Heart left ventricle (tissue), 16 donors: ENCODE data around the gene SULT1A3. TPM values are rescaled to one million over a fixed set of nuclear protein-coding genes. Genes with fewer than 3 reads are reported as not detected.
A peak's percentile ranks its signal among the peaks of the same experiment; 100 is the strongest.
"Not testable (repeated sequence)": the region's sequence is repeated elsewhere in the genome, so short reads cannot be mapped to it uniquely, and the experiment has no call there.

Experiments
- ATAC-seq, 4 donors: fragments of 200-7000 bp; cut with Tn5 transposase; one replicate each; pipeline ENCODE4 v1.9.1; 2020 to 2022; ENCODE audit warnings: moderate library complexity in 4 of 4, mild to moderate bottlenecking in 3 of 4, moderate number of reproducible peaks in 1 of 4
- DNase-seq, 5 donors: peaks; one replicate each; pipeline ENCODE4 v3.0.0-alpha.2; 2020
- H3K27ac ChIP-seq, 12 donors: fragments of 200-600 bp; sonication (generic) in 4 of 12; one replicate each; pipeline versions ENCODE4 v1.5.0 to v1.8.0; 2016 to 2022; ENCODE audit warnings: mild to moderate bottlenecking in 2 of 12
- H3K27me3 ChIP-seq, 9 donors: fragments of 200-600 bp; sonication (generic) in 2 of 9; one replicate each; pipeline versions ENCODE4 v1.5.1 to v1.8.0; 2016 to 2022; ENCODE audit warnings: mild to moderate bottlenecking in 3 of 9
- H3K36me3 ChIP-seq, 9 donors: fragments of 200-600 bp; sonication (generic) in 2 of 9; one replicate each; pipeline versions ENCODE4 v1.5.0 to v1.8.0; 2018 to 2022; ENCODE audit warnings: mild to moderate bottlenecking in 2 of 9
- H3K4me1 ChIP-seq, 12 donors: fragments of 200-600 bp; sonication (generic) in 4 of 12; one replicate each; pipeline versions ENCODE4 v1.5.0 to v1.8.0; 2016 to 2022; ENCODE audit warnings: mild to moderate bottlenecking in 3 of 12
- H3K4me3 ChIP-seq, 12 donors: fragments of 200-600 bp; sonication (generic) in 4 of 12; one replicate each; pipeline versions ENCODE4 v1.5.0 to v1.8.0; 2017 to 2022; ENCODE audit warnings: mild to moderate bottlenecking in 9 of 12, moderate library complexity in 4 of 12
- H3K9me3 ChIP-seq, 12 donors: fragments of 200-600 bp; sonication (generic) in 4 of 12; one replicate each; pipeline versions ENCODE4 v1.5.0 to v1.8.0; 2016 to 2022; ENCODE audit warnings: mild to moderate bottlenecking in 1 of 12
- CTCF ChIP-seq, 12 donors: fragments of 200-600 bp; sonication (generic) in 4 of 12; IDR thresholded peaks; one replicate each; pipeline versions ENCODE4 v1.5.0 to v1.8.0; 2018 to 2022; ENCODE audit warnings: antibody characterized with exemption in 12 of 12, mild to moderate bottlenecking in 5 of 12
- POLR2A ChIP-seq, 2 donors: fragments of 450-650 bp; IDR thresholded peaks; one replicate each; pipeline ENCODE4 v1.6.1; 2017; ENCODE audit warnings: antibody characterized with exemption in 2 of 2, mild to moderate bottlenecking in 2 of 2, moderate library complexity in 2 of 2
- WGBS, 4 donors: extraction: QIAGEN DNeasy Blood & Tissue Kit in 2 of 4; methylation state at CpG; one replicate each; pipeline versions ENCODE4 v1.1.5 to v1.1.7; 2013 to 2018; 5-methylcytosine and 5-hydroxymethylcytosine counted together
- intact Hi-C, 10 donors: fragments of 100-400 bp; cut with DNase I; formaldehyde crosslinking; loops; one replicate each; pipeline versions ENCODE4 v1.11.1 to v1.14.2; 2022
- polyA plus RNA-seq, 2 donors: library from polyadenylated mRNA; stranded (reverse); fragments of 200-250 nt; gene quantifications; one replicate each; pipeline ENCODE4 v1.2.3, GENCODE V29; 2013
- total RNA-seq, 9 donors: library from RNA; depleted of rRNA in 2 of 9; stranded (reverse); fragments of >200 nt in 2 of 9; fragmentation: NEBNext Ultra II Directional in 3 of 9; extraction: Animal tissue kit (Norgen Biotek cat#: 25700) in 3 of 9; gene quantifications; one replicate each; pipeline versions ENCODE4 v1.1.0 to v1.2.4, GENCODE V29; 2016 to 2023
- donor health status: ischemic (EF 13 %, LVEDD 7.1; RV severe dilation, severe dysfunction).
- donor health status: healthy with polysubstance abuse.
- donor health status: DM: no; HTN: yes; CAD: no.
- donor health status: DM: no; HTN: no; CAD: no.
- donor health status: ischemic (EF 25% LVEDD 6.9; RV normal size, moderate dysfunction).
- donor health status: ischemic (EF 25% LVEDD 5.7; RV mildly dilated, moderate dysfunction).
- donor health status: healthy.
- donor health status: DM: yes; HTN: yes; CAD: no.
- donor health status: ischemic (EF 35%, LVEDD 5.7; RV mildly dilated, moderate dysfunction).
- donor health status: nonischemic (EF 11% LVEDD 7.7; RV severe dilation, severe dysfunction).
- donor health status: DM: yes; HTN: yes; CAD: no.
- donor health status: PGD.
- donor health status: ischemic (EF 29% LVEDD 5.4; RV normal size, mild dysfunction).
- donor health status: nonischemic (EF 23%, LVEDD 6.1; RV moderate dilation, normal function).

The SULT1A3 gene
- total and polyA plus RNA-seq, 11 donors = 1.2 to 14.9 (median 9.7) TPM

DNA sequence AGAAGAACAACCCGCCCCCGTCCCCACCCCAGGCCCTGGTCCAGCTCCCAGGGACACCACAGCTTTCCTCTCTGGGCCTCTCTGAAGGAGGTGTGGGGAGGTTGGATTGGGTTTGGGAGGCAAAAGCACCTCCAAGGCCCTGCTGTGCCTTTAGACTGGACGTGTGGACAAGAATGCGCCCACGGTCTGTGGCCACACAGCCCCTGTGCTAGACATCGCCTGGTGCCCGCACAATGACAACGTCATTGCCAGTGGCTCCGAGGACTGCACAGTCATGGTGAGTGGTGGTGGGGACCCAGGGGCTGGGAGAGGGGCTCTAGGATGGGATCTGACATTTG is 12.6 kb upstream of the SULT1A3 start:
- Histone ChIP-seq H3K4me1 (peaks cover 0 to 40% (median 11%) of the 10 kb centered on the region in 12 donors), H3K27me3 (no peaks in the 10 kb centered on the region), H3K9me3 (no peaks in the 10 kb centered on the region), H3K27ac (peak overlapping the region in 4 of 12 donors; percentile 13 to 91 (median 46)), H3K36me3 (peaks cover 0 to 22% (median 0%) of the 10 kb centered on the region in 9 donors), H3K4me3 (peak overlapping the region in 4 of 12 donors; percentile 12 to 92 (median 42))
- 85 to 94% (median 87%) methylated on average over 9 of the region's 9 CpGs for WGBS, 4 donors
- TF ChIP-seq POLR2A (IDR thresholded peaks at IDR 0.05) (no peak), CTCF (IDR thresholded peaks at IDR 0.05) (no peak)
- intact Hi-C loops = no loop called here
- DNase-seq = peak in 1 of 5 donors; percentile 55
- ATAC-seq = no peak

DNA sequence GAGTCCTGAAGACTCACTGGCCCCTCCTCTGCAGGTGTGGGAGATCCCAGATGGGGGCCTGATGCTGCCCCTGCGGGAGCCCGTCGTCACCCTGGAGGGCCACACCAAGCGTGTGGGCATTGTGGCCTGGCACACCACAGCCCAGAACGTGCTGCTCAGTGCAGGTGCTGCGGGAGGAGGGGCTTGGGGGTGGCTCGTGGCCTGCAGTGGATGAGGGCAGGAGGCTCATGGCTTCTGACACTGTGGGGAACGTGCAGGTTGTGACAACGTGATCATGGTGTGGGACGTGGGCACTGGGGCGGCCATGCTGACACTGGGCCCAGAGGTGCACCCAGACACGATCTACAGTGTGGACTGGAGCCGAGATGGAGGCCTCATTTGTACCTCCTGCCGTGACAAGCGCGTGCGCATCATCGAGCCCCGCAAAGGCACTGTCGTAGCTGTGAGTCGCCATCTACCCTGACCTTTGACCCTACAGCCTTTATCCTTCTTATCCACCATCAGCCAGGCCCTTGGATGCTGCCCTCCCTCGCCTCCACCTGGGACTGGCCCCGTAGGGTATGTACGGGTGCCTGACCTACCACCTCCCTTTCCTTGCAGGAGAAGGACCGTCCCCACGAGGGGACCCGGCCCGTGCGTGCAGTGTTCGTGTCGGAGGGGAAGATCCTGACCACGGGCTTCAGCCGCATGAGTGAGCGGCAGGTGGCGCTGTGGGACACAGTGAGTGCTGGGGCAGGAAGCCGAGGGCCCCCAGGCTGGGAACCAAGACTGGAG is 12.1 kb upstream of the SULT1A3 start:
- Histone ChIP-seq H3K27me3 (no peaks in the 10 kb centered on the region), H3K4me1 (peaks cover 0 to 40% (median 11%) of the 10 kb centered on the region in 12 donors), H3K9me3 (no peaks in the 10 kb centered on the region), H3K36me3 (peaks cover 0 to 22% (median 0%) of the 10 kb centered on the region in 9 donors), H3K4me3 (peak overlapping the region in 1 of 12 donors; percentile 73), H3K27ac (peak overlapping the region in 2 of 12 donors; percentile 57 to 91)
- ATAC-seq = no peak
- TF ChIP-seq POLR2A (IDR thresholded peaks at IDR 0.05) (no peak), CTCF (IDR thresholded peaks at IDR 0.05) (peak; percentile 45 to 85 (median 62))
- 61 to 64% (median 62%) methylated on average over 23 to 36 of the region's 36 CpGs for WGBS, 4 donors
- DNase-seq = peak; percentile 64 to 90 (median 72)
- intact Hi-C loops = no loop called here

DNA sequence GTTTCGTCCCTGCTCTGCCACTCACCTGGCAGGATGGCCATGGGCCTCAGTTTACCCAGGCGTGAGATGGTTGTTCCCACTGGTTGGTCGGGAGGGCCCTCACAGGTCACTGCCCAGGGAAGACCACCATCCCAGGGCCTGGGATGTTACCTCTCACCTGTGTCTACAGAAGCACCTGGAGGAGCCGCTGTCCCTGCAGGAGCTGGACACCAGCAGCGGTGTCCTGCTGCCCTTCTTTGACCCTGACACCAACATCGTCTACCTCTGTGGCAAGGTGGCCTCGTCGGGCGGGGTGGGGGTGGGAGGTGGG is 11.5 kb upstream of the SULT1A3 start:
- TF ChIP-seq CTCF (IDR thresholded peaks at IDR 0.05) = peak in 1 of 12 donors; percentile 2
- TF ChIP-seq POLR2A (IDR thresholded peaks at IDR 0.05) = no peak
- peak overlapping the region in 1 of 12 donors; percentile 73 for H3K4me3 ChIP-seq
- DNase-seq (no peak), ATAC-seq (no peak)
- WGBS, 4 donors = 75 to 85% (median 80%) methylated on average over 4 to 9 of the region's 9 CpGs; no CpG with 5 or more reads in 1 of the 4 donors
- no peaks in the 10 kb centered on the region for H3K9me3 ChIP-seq
- peaks cover 0 to 34% (median 10%) of the 10 kb centered on the region in 12 donors for H3K4me1 ChIP-seq
- H3K27ac ChIP-seq = peak overlapping the region in 1 of 12 donors; percentile 91
- intact Hi-C loops = no loop called here
- no peaks in the 10 kb centered on the region for H3K27me3 ChIP-seq
- H3K36me3 ChIP-seq = peaks cover 0 to 22% (median 0%) of the 10 kb centered on the region in 9 donors

DNA sequence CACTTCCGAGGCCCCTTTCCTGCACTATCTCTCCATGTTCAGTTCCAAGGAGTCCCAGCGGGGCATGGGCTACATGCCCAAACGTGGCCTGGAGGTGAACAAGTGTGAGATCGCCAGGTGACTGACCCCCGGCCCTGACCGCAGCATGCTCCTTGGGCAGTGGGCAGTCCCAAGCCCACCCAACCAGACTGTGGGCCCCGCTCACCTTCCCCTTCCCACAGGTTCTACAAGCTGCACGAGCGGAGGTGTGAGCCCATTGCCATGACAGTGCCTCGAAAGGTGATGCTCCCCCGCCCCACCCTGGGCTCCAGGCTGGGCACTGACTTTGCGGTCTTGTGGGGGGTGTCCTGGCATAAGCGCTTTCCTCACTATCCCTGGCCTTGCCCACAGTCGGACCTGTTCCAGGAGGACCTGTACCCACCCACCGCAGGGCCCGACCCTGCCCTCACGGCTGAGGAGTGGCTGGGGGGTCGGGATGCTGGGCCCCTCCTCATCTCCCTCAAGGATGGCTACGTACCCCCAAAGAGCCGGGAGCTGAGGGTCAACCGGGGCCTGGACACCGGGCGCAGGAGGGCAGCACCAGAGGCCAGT is 11.0 kb upstream of the SULT1A3 start:
- ATAC-seq (no peak), DNase-seq (peak in 1 of 5 donors; percentile 62)
- TF ChIP-seq CTCF (IDR thresholded peaks at IDR 0.05) (no peak), POLR2A (IDR thresholded peaks at IDR 0.05) (no peak)
- Histone ChIP-seq H3K4me1 (peaks cover 0 to 31% (median 9%) of the 10 kb centered on the region in 12 donors), H3K4me3 (peak overlapping the region in 1 of 12 donors; percentile 73), H3K36me3 (peaks cover 0 to 22% (median 0%) of the 10 kb centered on the region in 9 donors), H3K27ac (peak overlapping the region in 1 of 12 donors; percentile 91), H3K9me3 (no peaks in the 10 kb centered on the region), H3K27me3 (no peaks in the 10 kb centered on the region)
- WGBS, 4 donors = 93 to 96% (median 94%) methylated on average over 9 to 23 of the region's 23 CpGs
- intact Hi-C loops = no loop called here

DNA sequence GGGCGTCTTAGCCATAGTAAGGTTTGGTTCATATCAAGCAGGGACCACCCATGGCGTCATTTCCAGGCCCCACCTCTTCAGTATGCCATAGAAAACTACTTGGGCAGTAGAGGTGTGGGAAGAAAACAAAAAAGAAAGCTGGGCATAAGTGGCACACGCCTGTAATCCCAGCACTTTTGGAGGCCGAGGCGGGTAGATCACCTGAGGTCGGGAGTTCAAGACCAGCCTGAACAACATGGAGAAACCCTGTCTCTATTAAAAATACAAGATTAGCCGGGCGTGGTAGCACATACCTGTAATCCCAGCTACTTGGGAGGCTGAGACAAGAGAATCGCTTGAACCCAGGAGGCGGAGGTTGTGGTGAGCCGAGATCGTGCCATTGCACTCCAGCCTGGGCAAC is 7.9 kb upstream of the SULT1A3 start:
- intact Hi-C loops, ATAC-seq, H3K9me3 ChIP-seq, H3K27me3 ChIP-seq, H3K27ac ChIP-seq, DNase-seq, H3K4me3 ChIP-seq: not testable (repeated sequence)
- H3K36me3 ChIP-seq = peaks cover 0 to 21% (median 0%) of the 10 kb centered on the region in 9 donors
- WGBS, 4 donors = 90 to 100% (median 92%) methylated on average over 4 to 6 of the region's 12 CpGs
- peaks cover 0 to 21% (median 1%) of the 10 kb centered on the region in 12 donors for H3K4me1 ChIP-seq

GRCh38 chr16:30193098-30193497 is 6.0 kb upstream of the SULT1A3 start:
- H3K27me3 ChIP-seq, intact Hi-C loops, H3K9me3 ChIP-seq, H3K36me3 ChIP-seq, DNase-seq, H3K27ac ChIP-seq, H3K4me3 ChIP-seq, H3K4me1 ChIP-seq: not testable (repeated sequence)
- no CpG with 5 or more reads among the region's 21 CpGs for WGBS, 4 donors
- ATAC-seq = peak; percentile 4 to 21 (median 10)

DNA sequence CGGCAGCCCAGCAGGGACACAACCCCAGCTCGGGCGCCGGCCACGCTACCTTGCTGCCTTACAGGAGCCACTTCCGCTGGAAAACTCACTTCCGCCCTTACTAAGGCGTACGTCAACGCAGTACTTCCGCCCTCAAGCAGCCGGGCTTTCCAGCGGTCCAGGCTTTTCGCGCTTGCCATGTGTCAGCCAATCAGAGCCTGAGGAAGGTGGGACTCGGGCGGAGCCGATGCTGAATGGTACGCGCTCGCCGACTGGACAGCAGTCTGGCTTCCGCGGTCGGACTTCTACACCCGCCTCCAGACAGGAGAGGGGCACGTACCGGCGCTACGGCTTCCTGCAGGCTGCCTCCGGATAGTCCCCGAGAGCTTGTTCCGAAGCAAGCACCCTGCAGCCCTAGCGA is 5.4 kb upstream of the SULT1A3 start, which contains the start of the genes BOLA2B and SLX1A:
TSS of gene BOLA2B (minus strand) at position 52 of the 400 bp plus-strand sequence. CDS start 71 bp downstream, outside the sequence.
TSS of gene SLX1A (plus strand) at position 261 of the 400 bp plus-strand sequence. CDS start 210 bp downstream, outside the sequence.
- peak; percentile 95 to 98 (median 96) for ATAC-seq
- no CpG with 5 or more reads among the region's 34 CpGs for WGBS, 4 donors
- H3K27me3 ChIP-seq, H3K9me3 ChIP-seq, intact Hi-C loops, H3K27ac ChIP-seq, DNase-seq, H3K36me3 ChIP-seq, H3K4me1 ChIP-seq: not testable (repeated sequence)
- H3K4me3 ChIP-seq = peak within 1 kb of the TSS in 10 of 12 donors; percentile 7 to 60 (median 48)
